Mesenchymal stem cell (in vitro differentiated cells and primary cell): ENCODE data around the gene KLHDC3.

Experiments
- DNase-seq: peaks from one replicate; pipeline ENCODE4 v3.0.0-alpha.2; 2013
- H2AFZ ChIP-seq: one replicate; pipeline ENCODE4 v1.6.1; 2013; ENCODE audit warnings: low read depth, mild to moderate bottlenecking, control low read depth, inconsistent platforms, low read length, moderate library complexity
- H2AK5ac ChIP-seq: 2 replicates; pipeline ENCODE4 v1.6.1; 2013; ENCODE audit warnings: low read length, moderate library complexity, mild to moderate bottlenecking, inconsistent platforms; ENCODE audit not compliant: severe bottlenecking
- H2BK120ac ChIP-seq: one replicate; pipeline ENCODE4 v1.6.1; 2013; ENCODE audit warnings: low read depth, mild to moderate bottlenecking, inconsistent platforms, low read length, moderate library complexity
- H2BK12ac ChIP-seq, 2 experiments: one replicate each; pipeline ENCODE4 v1.6.1; 2013; ENCODE audit warnings: inconsistent platforms in 2 of 2, low read length in 2 of 2, mild to moderate bottlenecking in 2 of 2, moderate library complexity in 2 of 2, control low read depth in 1 of 2
- H2BK15ac ChIP-seq: one replicate; pipeline ENCODE4 v1.6.1; 2013; ENCODE audit warnings: mild to moderate bottlenecking, low read depth, inconsistent platforms; ENCODE audit not compliant: poor library complexity, severe bottlenecking
- H2BK5ac ChIP-seq: 2 replicates; pipeline ENCODE4 v1.6.1; 2013; ENCODE audit warnings: low read depth, mild to moderate bottlenecking, low read length, control low read depth, inconsistent platforms; ENCODE audit not compliant: poor library complexity, severe bottlenecking
- H3K14ac ChIP-seq, 2 experiments: one replicate each; pipeline ENCODE4 v1.6.1; 2013; ENCODE audit warnings: inconsistent platforms in 2 of 2, low read length in 2 of 2, control low read depth in 1 of 2, mild to moderate bottlenecking in 1 of 2, moderate library complexity in 1 of 2
- H3K18ac ChIP-seq, 2 experiments: one replicate each; pipeline ENCODE4 v1.6.1; 2013; ENCODE audit warnings: inconsistent platforms in 2 of 2, low read length in 2 of 2, control low read depth in 1 of 2, low read depth in 1 of 2, mild to moderate bottlenecking in 1 of 2
- H3K23ac ChIP-seq, 2 experiments: one replicate each; pipeline ENCODE4 v1.6.1; 2013; ENCODE audit warnings: inconsistent platforms in 2 of 2, low read length in 2 of 2, mild to moderate bottlenecking in 2 of 2, moderate library complexity in 2 of 2, control low read depth in 1 of 2
- H3K27ac ChIP-seq: 2 replicates; pipeline ENCODE4 v1.5.1; 2013; ENCODE audit warnings: mild to moderate bottlenecking, moderate library complexity, low read length, control low read depth, inconsistent platforms; ENCODE audit not compliant: poor library complexity, severe bottlenecking
- H3K27me3 ChIP-seq, 2 experiments: 2 replicates each; pipeline versions ENCODE4 v1.6.1 to v1.7.0; 2013; ENCODE audit warnings: low read length in 2 of 2, mild to moderate bottlenecking in 2 of 2, moderate library complexity in 2 of 2, control low read depth in 1 of 2, inconsistent platforms in 1 of 2; ENCODE audit not compliant: control insufficient read depth in 1 of 2, insufficient read depth in 1 of 2
- H3K36me3 ChIP-seq, 2 experiments: 2 replicates each; pipeline versions ENCODE4 v1.6.1 to v1.7.0; 2013; ENCODE audit warnings: low read length in 2 of 2, control low read depth in 1 of 2, inconsistent platforms in 1 of 2, low read depth in 1 of 2, mild to moderate bottlenecking in 1 of 2; ENCODE audit not compliant: insufficient read depth in 2 of 2, control insufficient read depth in 1 of 2
- H3K4ac ChIP-seq, 2 experiments: one replicate each; pipeline ENCODE4 v1.6.1; 2013; ENCODE audit warnings: inconsistent platforms in 2 of 2, low read length in 2 of 2, mild to moderate bottlenecking in 2 of 2, moderate library complexity in 2 of 2, control low read depth in 1 of 2, low read depth in 1 of 2
- H3K4me1 ChIP-seq: 2 replicates; pipeline ENCODE4 v1.6.1; 2013; ENCODE audit warnings: low read depth, low read length, control low read depth; ENCODE audit not compliant: control insufficient read depth, insufficient read depth
- H3K4me2 ChIP-seq: 2 replicates; pipeline ENCODE4 v1.6.1; 2013; ENCODE audit warnings: low read length, mild to moderate bottlenecking, inconsistent platforms; ENCODE audit not compliant: poor library complexity, severe bottlenecking
- H3K4me3 ChIP-seq, 2 experiments: 2 replicates each; pipeline versions ENCODE4 v1.5.1 to v1.7.0; 2013; ENCODE audit warnings: low read length in 2 of 2, mild to moderate bottlenecking in 2 of 2, control low read depth in 1 of 2, low read depth in 1 of 2; ENCODE audit not compliant: insufficient read depth in 1 of 2
- H3K79me1 ChIP-seq: replicated peaks from 2 replicates; pipeline ENCODE4 v1.6.1; 2013; ENCODE audit warnings: mild to moderate bottlenecking, control low read depth, low read length, inconsistent platforms; ENCODE audit not compliant: poor library complexity, severe bottlenecking
- H3K9ac ChIP-seq: 2 replicates; pipeline ENCODE4 v1.7.0; 2013; ENCODE audit warnings: mild to moderate bottlenecking, low read length, moderate library complexity
- H3K9me3 ChIP-seq: 2 replicates; pipeline ENCODE4 v1.7.0; 2013; ENCODE audit warnings: mild to moderate bottlenecking, low read length; ENCODE audit not compliant: control insufficient read depth
- H4K8ac ChIP-seq: one replicate; pipeline ENCODE4 v1.6.1; 2013; ENCODE audit warnings: inconsistent platforms, mild to moderate bottlenecking, low read length, moderate library complexity
- H4K91ac ChIP-seq: one replicate; pipeline ENCODE4 v1.6.1; 2013; ENCODE audit warnings: mild to moderate bottlenecking, low read length, inconsistent platforms
- WGBS: methylation state at CpG from one replicate; pipeline ENCODE4 v1.1.7; 2013; ENCODE audit warnings: mixed read lengths; 5-methylcytosine and 5-hydroxymethylcytosine counted together

KLHDC3 gene

DNA sequence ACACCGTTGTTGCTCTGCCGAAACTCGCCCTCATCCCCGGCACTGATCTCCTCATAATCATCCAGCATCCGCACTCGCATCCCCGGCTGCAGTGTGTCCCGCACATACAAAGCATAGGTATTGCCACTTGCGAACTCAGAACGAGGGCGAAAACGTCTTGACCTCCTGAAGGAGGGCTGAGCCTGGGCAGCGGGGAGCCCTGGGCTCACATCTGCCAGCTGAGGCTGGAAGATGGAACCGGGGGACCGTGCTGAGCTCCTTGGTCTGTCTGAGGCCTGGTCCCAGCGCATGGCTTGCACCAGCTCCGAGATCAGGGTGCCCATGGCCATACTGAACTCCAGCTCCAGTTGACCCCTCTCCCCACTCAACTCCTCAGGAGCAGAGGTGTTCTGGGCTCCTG is 36.9 kb downstream of the KLHDC3 start:
- peak overlapping the region; percentile 11 for H2AK5ac ChIP-seq
- no peak overlapping the region for H2AFZ ChIP-seq
- no peak overlapping the region for H2BK5ac ChIP-seq
- no peak overlapping the region for H3K23ac ChIP-seq
- peak overlapping the region in 1 of 2 experiments; percentile 68 for H3K14ac ChIP-seq
- H2BK120ac ChIP-seq, result no peak overlapping the region
- WGBS, result 93% methylated on average over 17 of the region's 17 CpGs
- peak overlapping the region; percentile 19 for H3K9ac ChIP-seq
- no peak overlapping the region for H3K18ac ChIP-seq
- H4K91ac ChIP-seq, result no peak overlapping the region
- H3K4me1 ChIP-seq, result peaks cover 31% of the 10 kb centered on the region
- peak overlapping the region; percentile 1 for H3K4me2 ChIP-seq
- H3K27ac ChIP-seq, result no peak overlapping the region
- H3K27me3 ChIP-seq, result no peaks in the 10 kb centered on the region
- H2BK15ac ChIP-seq, result no peak overlapping the region
- DNase-seq, result no peak
- peaks cover 34% of the 10 kb centered on the region for H3K79me1 ChIP-seq
- no peak overlapping the region for H3K4me3 ChIP-seq
- no peak overlapping the region for H4K8ac ChIP-seq
- H2BK12ac ChIP-seq, result no peak overlapping the region
- H3K4ac ChIP-seq, result no peak overlapping the region
- peaks cover 62 to 74% of the 10 kb centered on the region in 2 experiments for H3K36me3 ChIP-seq
- no peaks in the 10 kb centered on the region for H3K9me3 ChIP-seq

DNA sequence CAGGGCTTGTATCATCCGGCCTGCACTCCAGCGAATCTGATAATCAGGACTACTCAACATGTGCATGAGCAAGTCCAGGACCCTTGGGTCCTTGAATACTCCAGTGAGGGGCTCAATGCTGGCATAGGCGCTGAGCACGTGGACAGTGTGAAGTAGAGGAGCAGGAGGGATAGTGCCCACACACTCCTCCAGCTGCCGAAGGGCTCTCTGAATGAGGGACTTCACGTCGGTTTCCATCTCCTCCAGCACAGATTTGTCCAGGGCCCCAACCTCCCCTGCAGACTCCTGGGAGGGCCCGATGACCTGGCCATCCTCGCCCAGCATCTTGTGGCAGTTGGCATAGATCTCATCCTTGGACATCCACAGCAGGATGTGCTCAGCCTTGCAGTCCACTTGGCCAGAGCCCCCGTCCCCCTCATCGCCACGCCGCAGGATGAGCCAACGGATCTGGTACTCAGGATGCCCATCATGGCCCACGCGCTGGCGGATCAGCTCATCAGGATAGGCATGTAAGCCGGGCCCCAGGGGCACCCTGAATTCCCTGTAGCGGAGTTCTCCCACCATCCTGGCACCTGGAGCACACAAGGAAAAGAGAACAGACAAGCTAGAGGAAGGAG is 38.3 kb downstream of the KLHDC3 start:
- H2BK15ac ChIP-seq, result no peak overlapping the region

GRCh38 chr6:43052842-43053544 is 38.9 kb downstream of the KLHDC3 start:
- Histone ChIP-seq H4K8ac (peak overlapping the region; percentile 97), H3K36me3 (peaks cover 53 to 71% of the 10 kb centered on the region in 2 experiments), H2AK5ac (peak overlapping the region; percentile 82), H3K27ac (peak overlapping the region; percentile 90), H3K9ac (peak overlapping the region; percentile 99), H3K4me3 (peak overlapping the region; percentile 73 to 93), H2BK120ac (peak overlapping the region; percentile 93), H3K4me1 (peaks cover 31% of the 10 kb centered on the region), H3K9me3 (no peaks in the 10 kb centered on the region), H2AFZ (peak overlapping the region; percentile 6), H3K4ac (peak overlapping the region; percentile 90 to 99), H3K18ac (peak overlapping the region; percentile 65 to 95), H2BK5ac (peak overlapping the region; percentile 85), H3K23ac (peak overlapping the region in 1 of 2 experiments; percentile 78), H2BK15ac (peak overlapping the region; percentile 78), H4K91ac (peak overlapping the region; percentile 97), H3K27me3 (no peaks in the 10 kb centered on the region), H2BK12ac (peak overlapping the region; percentile 6 to 54), H3K4me2 (peak overlapping the region; percentile 70), H3K14ac (peak overlapping the region; percentile 7 to 98), H3K79me1 (peaks cover 28% of the 10 kb centered on the region)
- WGBS, result 20% methylated on average over 22 of the region's 22 CpGs
- DNase-seq, result peak; percentile 48

More for the DNA sequence above, 38.3 kb downstream of the KLHDC3 start:
- Histone ChIP-seq H4K91ac (peak overlapping the region; percentile 97), H3K9me3 (no peaks in the 10 kb centered on the region), H2AK5ac (peak overlapping the region; percentile 82), H3K4ac (peak overlapping the region; percentile 90 to 99), H2BK120ac (no peak overlapping the region), H3K36me3 (peaks cover 57 to 72% of the 10 kb centered on the region in 2 experiments), H3K4me2 (peak overlapping the region; percentile 70), H2BK5ac (no peak overlapping the region), H3K18ac (peak overlapping the region; percentile 1 to 95), H3K79me1 (peaks cover 31% of the 10 kb centered on the region), H3K4me1 (peaks cover 31% of the 10 kb centered on the region), H3K9ac (peak overlapping the region; percentile 99), H3K14ac (peak overlapping the region in 1 of 2 experiments; percentile 51), H2AFZ (no peak overlapping the region), H3K4me3 (peak overlapping the region in 1 of 2 experiments; percentile 93), H2BK12ac (peak overlapping the region; percentile 15 to 54), H3K27ac (no peak overlapping the region), H4K8ac (peak overlapping the region; percentile 97), H3K23ac (peak overlapping the region in 1 of 2 experiments; percentile 0), H3K27me3 (no peaks in the 10 kb centered on the region)
- 96% methylated on average over 19 of the region's 19 CpGs for WGBS
- DNase-seq, result no peak
